H1 (cell line): ENCODE data around the gene GRID2. TPM values are rescaled to one million over a fixed set of nuclear protein-coding genes. Genes with fewer than 3 reads are reported as not detected.
A peak's percentile ranks its signal among the peaks of the same experiment; 100 is the strongest.

Source experiments
- CTCF ChIA-PET: fragments of 300-600 bp; sonication (Branson Sonifier 250); formaldehyde crosslinking; loops from one replicate; lab custom pipeline; 2021; ENCODE audit not compliant: partially characterized antibody; lab: Charles Lee
- POLR2A ChIA-PET: fragments of 300-600 bp; sonication (Branson Sonifier 250); formaldehyde crosslinking; loops from one replicate; lab custom pipeline; 2021; ENCODE audit warnings: inconsistent platforms; ENCODE audit not compliant: partially characterized antibody; lab: Charles Lee
- DNase-seq, 2 experiments: peaks; one replicate each; pipeline versions ENCODE4 v3.0.0 to v3.0.0-alpha.2; 2010 to 2022; ENCODE audit warnings: low spot score in 2 of 2, low read depth in 1 of 2, mixed read lengths in 1 of 2
- FAIRE-seq: peaks from 2 replicates; lab custom pipeline; 2011; peaks lifted over from hg19 to GRCh38; lab: Jason Lieb, UNC
- H2AFZ ChIP-seq: 2 replicates; pipeline ENCODE4 v1.8.1; 2012; ENCODE audit warnings: low read length, inconsistent platforms
- H2AK5ac ChIP-seq: 2 replicates; pipeline ENCODE4 v1.6.1; 2013; ENCODE audit warnings: low read depth, low read length
- H2BK120ac ChIP-seq: replicated peaks from 2 replicates; pipeline ENCODE3; 2013; ENCODE audit warnings: low read depth, low read length, inconsistent platforms
- H2BK12ac ChIP-seq: 2 replicates; pipeline ENCODE4 v1.6.1; 2013; ENCODE audit warnings: low read depth, low read length
- H2BK15ac ChIP-seq: 2 replicates; pipeline ENCODE4 v1.6.1; 2013; ENCODE audit warnings: low read length
- H2BK20ac ChIP-seq: 2 replicates; pipeline ENCODE4 v1.6.1; 2013; ENCODE audit warnings: low read length
- H2BK5ac ChIP-seq: 2 replicates; pipeline ENCODE4 v1.6.1; 2013; ENCODE audit warnings: low read depth, low read length
- H3K14ac ChIP-seq: 2 replicates; pipeline ENCODE4 v1.6.1; 2013; ENCODE audit warnings: inconsistent platforms; ENCODE audit not compliant: insufficient read length
- H3K18ac ChIP-seq: 2 replicates; pipeline ENCODE4 v1.6.1; 2013; ENCODE audit warnings: low read length; ENCODE audit errors: extremely low read depth
- H3K23ac ChIP-seq: 2 replicates; pipeline ENCODE4 v1.6.1; 2013; ENCODE audit warnings: inconsistent platforms; ENCODE audit not compliant: insufficient read length
- H3K23me2 ChIP-seq: 2 replicates; pipeline ENCODE4 v1.6.1; 2013; ENCODE audit warnings: low read depth, low read length
- H3K27ac ChIP-seq: 2 replicates; pipeline ENCODE4 v1.6.1; 2011; ENCODE audit warnings: low read depth, low read length, inconsistent platforms
- H3K27me3 ChIP-seq, 4 experiments: replicated peaks in 1 of 4; 1 replicate in 1 of 4; 2 replicates in 3 of 4; pipeline versions ENCODE4 v1.6.1 to v1.8.1; 2011 to 2013; ENCODE audit warnings: low read length in 3 of 4, mild to moderate bottlenecking in 3 of 4, inconsistent platforms in 2 of 4, mixed read lengths in 2 of 4, moderate library complexity in 1 of 4; ENCODE audit not compliant: control insufficient read depth in 3 of 4, insufficient read depth in 3 of 4; ENCODE audit errors: extremely low read depth in 1 of 4
- H3K36me3 ChIP-seq, 4 experiments: 2 replicates each; pipeline versions ENCODE4 v1.6.1 to v1.8.1; 2011 to 2013; ENCODE audit warnings: mild to moderate bottlenecking in 4 of 4, low read length in 3 of 4, moderate library complexity in 2 of 4, control low read depth in 1 of 4, inconsistent platforms in 1 of 4; ENCODE audit not compliant: insufficient read depth in 4 of 4, control insufficient read depth in 2 of 4
- H3K4ac ChIP-seq: replicated peaks from 2 replicates; pipeline ENCODE3; 2013; ENCODE audit warnings: low read length, low read depth, mixed read lengths, inconsistent platforms; ENCODE audit not compliant: insufficient read length
- H3K4me1 ChIP-seq, 4 experiments: replicated peaks in 1 of 4; 1 replicate in 1 of 4; 2 replicates in 3 of 4; pipeline versions ENCODE4 v1.6.1 to v1.8.1; 2011 to 2013; ENCODE audit warnings: low read length in 3 of 4, inconsistent platforms in 2 of 4, mixed read lengths in 1 of 4; ENCODE audit not compliant: insufficient read depth in 4 of 4, control insufficient read depth in 3 of 4
- H3K4me2 ChIP-seq, 2 experiments: 2 replicates each; pipeline versions ENCODE4 v1.6.1 to v1.8.1; 2011 to 2013; ENCODE audit warnings: low read depth in 2 of 2, low read length in 2 of 2, control low read depth in 1 of 2, inconsistent platforms in 1 of 2, mild to moderate bottlenecking in 1 of 2; ENCODE audit not compliant: insufficient read depth in 1 of 2
- H3K4me3 ChIP-seq, 4 experiments: fragments of 200-600, 300-600 bp in 1 of 4; sonication (generic), shearing (Covaris generic), sonication (Bioruptor Twin) in 1 of 4; 2 replicates each; pipeline versions ENCODE4 v1.5.1 to v1.8.1; 2011 to 2016; ENCODE audit warnings: low read length in 4 of 4, low read depth in 3 of 4, control low read depth in 2 of 4, inconsistent platforms in 2 of 4, mild to moderate bottlenecking in 2 of 4, mixed read lengths in 1 of 4, moderate library complexity in 1 of 4; ENCODE audit not compliant: insufficient read depth in 2 of 4; ENCODE audit errors: extremely low read depth in 1 of 4
- H3K56ac ChIP-seq: replicated peaks from 2 replicates; pipeline ENCODE3; 2013; ENCODE audit warnings: low read depth, mild to moderate bottlenecking, mixed read lengths, low read length, inconsistent platforms; ENCODE audit not compliant: insufficient read length
- H3K79me1 ChIP-seq: 2 replicates; pipeline ENCODE4 v1.6.1; 2013; ENCODE audit warnings: low read depth, low read length, control low read depth
- H3K79me2 ChIP-seq, 2 experiments: 2 replicates each; pipeline versions ENCODE4 v1.6.1 to v1.8.1; 2012 to 2013; ENCODE audit warnings: low read length in 2 of 2, mild to moderate bottlenecking in 2 of 2, inconsistent platforms in 1 of 2; ENCODE audit not compliant: insufficient read depth in 2 of 2, control insufficient read depth in 1 of 2
- H3K9ac ChIP-seq, 4 experiments: replicated peaks in 1 of 4; 1 replicate in 1 of 4; 2 replicates in 3 of 4; pipeline versions ENCODE4 v1.6.1 to v1.8.1; 2011 to 2013; ENCODE audit warnings: low read depth in 3 of 4, low read length in 3 of 4, control low read depth in 2 of 4, mild to moderate bottlenecking in 2 of 4, moderate library complexity in 2 of 4, inconsistent platforms in 1 of 4; ENCODE audit errors: extremely low read depth in 1 of 4
- H3K9me3 ChIP-seq, 2 experiments: 2 replicates each; pipeline versions ENCODE4 v1.6.1 to v1.8.1; 2012 to 2013; ENCODE audit warnings: mild to moderate bottlenecking in 2 of 2, moderate library complexity in 2 of 2, control low read depth in 1 of 2, inconsistent platforms in 1 of 2, low read depth in 1 of 2, low read length in 1 of 2, mixed read lengths in 1 of 2; ENCODE audit not compliant: insufficient read depth in 2 of 2
- H4K20me1 ChIP-seq, 2 experiments: replicated peaks in 1 of 2; 2 replicates each; pipeline versions ENCODE3 to v1.8.1; 2011 to 2013; ENCODE audit warnings: inconsistent platforms in 2 of 2, low read length in 2 of 2, mild to moderate bottlenecking in 1 of 2; ENCODE audit not compliant: insufficient read depth in 2 of 2, control insufficient read depth in 1 of 2
- H4K5ac ChIP-seq: 2 replicates; pipeline ENCODE4 v1.6.1; 2013; ENCODE audit warnings: low read length, low read depth, mixed read lengths, inconsistent platforms; ENCODE audit not compliant: insufficient read length
- H4K8ac ChIP-seq: 2 replicates; pipeline ENCODE4 v1.8.0; 2013; ENCODE audit warnings: mild to moderate bottlenecking, moderate library complexity, low read length, inconsistent platforms; ENCODE audit not compliant: insufficient read depth; ENCODE audit errors: extremely low read depth
- H4K91ac ChIP-seq: replicated peaks from 2 replicates; pipeline ENCODE3; 2013; ENCODE audit warnings: low read length, mixed read lengths, inconsistent platforms; ENCODE audit not compliant: insufficient read length
- PHF8 ChIP-seq: fragments of 200-600 bp; sonication (generic); conservative IDR thresholded peaks from 2 replicates; pipeline ENCODE4 v1.7.1; 2012; ENCODE audit warnings: low read depth, mild to moderate bottlenecking, inconsistent platforms, low read length, moderate library complexity
- POLR2A ChIP-seq, 2 experiments: IDR thresholded peaks; 1 replicate in 1 of 2; 2 replicates in 1 of 2; pipeline ENCODE4 v1.6.1; 2011; ENCODE audit warnings: low read depth in 2 of 2, low read length in 2 of 2, mild to moderate bottlenecking in 2 of 2; ENCODE audit errors: control extremely low read depth in 1 of 2
- WGBS, 2 experiments: shearing (Covaris generic) in 1 of 2; methylation state at CpG; one replicate each; pipeline versions ENCODE4 v1.1.6 to v1.1.7; 2013 to 2015; ENCODE audit warnings: low lambda C conversion rate in 2 of 2, mixed read lengths in 2 of 2, inconsistent platforms in 1 of 2, low coverage in 1 of 2, missing lambda C conversion rate in 1 of 2; ENCODE audit not compliant: insufficient replicate concordance in 2 of 2, insufficient coverage in 1 of 2, insufficient read length in 1 of 2; ENCODE audit errors: extremely low coverage in 1 of 2, missing lambda C conversion rate in 1 of 2; 5-methylcytosine and 5-hydroxymethylcytosine counted together
- polyA plus RNA-seq, 7 experiments: library from polyadenylated mRNA; depleted of rRNA in 3 of 7; stranded (reverse) in 5 of 7; unstranded in 2 of 7; fragments of >200 nt in 5 of 7; fragments of 200-250 nt in 2 of 7; gene quantifications; 1 replicate in 5 of 7; 2 replicates in 1 of 7; 4 replicates in 1 of 7; pipeline versions ENCODE4 v1.2.1 to v1.2.3, GENCODE V29; 2011 to 2013; ENCODE audit warnings: missing spikeins in 2 of 7, mixed read lengths in 2 of 7
- total RNA-seq: library from RNA; stranded (reverse); fragmentation: NEBNext Ultra II Directional; extraction: Animal tissue kit (Norgen Biotek cat#: 25700); gene quantifications from 2 replicates; pipeline ENCODE4 v1.2.1, GENCODE V29; 2021

The GRID2 gene
- total and polyA plus RNA-seq, 2 of the 8 experiments (the other 6 are each of a cell fraction or from before 2014, with no cell fraction given): 31.1 to 81.9 TPM

- Histone ChIP-seq H3K23me2 (0 out of 2 replicates have a peak, but pooled peaks cover 5% of the 10 kb centered on the region), H3K27ac (no peak overlapping the region), H3K9ac (no peak overlapping the region), H2BK15ac (no peak overlapping the region), H2AK5ac (no peak overlapping the region), H2AFZ (no peak overlapping the region), H4K20me1 (peaks cover 1 to 17% of the 10 kb centered on the region in 2 experiments), H3K23ac (no peak overlapping the region), H3K27me3 (no peaks in the 10 kb centered on the region), H4K8ac (no peak overlapping the region), H4K5ac (no peak overlapping the region), H3K4me1 (no peaks in the 10 kb centered on the region; a peak in 2 of 7 replicates), H3K9me3 (no peaks in the 10 kb centered on the region), H2BK5ac (no peak overlapping the region), H3K14ac (no peak overlapping the region), H3K56ac (no peak overlapping the region), H3K4me3 (peak overlapping the region in 1 of 4 experiments; percentile 56; a peak in 2 of 8 replicates), H3K79me2 (peaks cover 0 to 73% of the 10 kb centered on the region in 2 experiments; a peak in 3 of 4 replicates), H3K79me1 (no peaks in the 10 kb centered on the region), H3K4ac (no peak overlapping the region), H3K18ac (no peak overlapping the region), H2BK120ac (no peak overlapping the region), H3K4me2 (peak overlapping the region in 1 of 2 experiments; percentile 28; a peak in 1 of 4 replicates), H4K91ac (no peak overlapping the region), H2BK20ac (no peak overlapping the region), H3K36me3 (peaks cover 20 to 85% (median 60%) of the 10 kb centered on the region in 4 experiments), H2BK12ac (no peak overlapping the region)
- ChIA-PET POLR2A (interaction anchor here (1.0 to 2.2 kb wide), 5 partner anchors 10 to 44 kb away, joined by 3 to 20 read pairs (median 4); partner anchors contain the start of gene GRID2), CTCF (no interaction called here)
- 98% methylated on average over 4 of the region's 4 CpGs; no CpG with 5 or more reads in 1 of the 2 experiments for WGBS, 2 experiments
- FAIRE-seq (no peak), DNase-seq (no peak)
- TF ChIP-seq PHF8 (no peak), POLR2A (IDR thresholded peaks at IDR 0.05; ENCODE audit: control extremely low read depth in 1 of 2, low read depth in 2 of 2, low read length in 2 of 2) (0 out of 3 replicates have a peak, but pooled peaks of 1 of the 2 experiments have one; percentile 13)
Observed at GRCh38 chr4:92268642-92269041, 35.1 kb upstream of the GRID2 start.
